Measurements from ENCODE around the gene MPHOSPH10. TPM values are rescaled to one million over a fixed set of nuclear protein-coding genes. Genes with fewer than 3 reads are reported as not detected.
"Not testable (repeated sequence)": the region's sequence is repeated elsewhere in the genome, so short reads cannot be mapped to it uniquely, and the experiment has no call there.

The MPHOSPH10 gene
- total and polyA plus RNA-seq, 2 donors from 2014 or later = 14.6 to 32.3 TPM

DNA sequence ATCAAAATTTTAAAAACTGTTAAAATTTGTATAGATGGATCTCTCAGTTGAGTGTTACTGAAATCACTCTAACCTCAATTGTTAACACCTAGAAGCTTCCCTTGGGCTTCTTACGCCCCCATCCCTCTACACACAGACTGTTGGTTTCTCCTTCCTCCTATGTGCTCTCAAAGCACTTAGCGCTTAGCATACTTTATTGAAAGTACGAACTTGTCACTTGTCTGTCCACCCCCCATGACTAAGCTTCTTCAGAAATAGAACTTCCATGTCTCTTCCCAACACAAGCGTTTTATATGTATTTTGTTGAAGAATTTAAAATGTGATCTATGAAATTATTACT is 441 bp downstream of the MPHOSPH10 start:
- Histone ChIP-seq H3K27me3 (ENCODE audit: control insufficient read depth, insufficient read depth, low read length) (no peaks in the 10 kb centered on the region), H3K36me3 (ENCODE audit: control insufficient read depth in 2 of 3, insufficient read depth in 3 of 3, low read length in 3 of 3) (peaks cover 2 to 7% (median 6%) of the 10 kb centered on the region in 3 donors), H3K4me1 (ENCODE audit: control insufficient read depth in 2 of 3, insufficient read depth in 2 of 3, low read depth in 1 of 3, low read length in 3 of 3) (peaks cover 0 to 15% (median 11%) of the 10 kb centered on the region in 3 donors), H3K27ac (ENCODE audit: low read depth in 2 of 2, low read length in 2 of 2) (no peak overlapping the region), H3K9ac (ENCODE audit: low read length in 3 of 3) (peak overlapping the region; percentile 89 to 94 (median 92)), H3K4me3 (ENCODE audit: low read length in 3 of 3) (peak overlapping the region; percentile 90 to 98 (median 96)), H3K9me3 (ENCODE audit: control insufficient read depth in 2 of 3, insufficient read depth in 1 of 3, low read length in 3 of 3) (no peaks in the 10 kb centered on the region)
- TF ChIP-seq, protein P1, sequence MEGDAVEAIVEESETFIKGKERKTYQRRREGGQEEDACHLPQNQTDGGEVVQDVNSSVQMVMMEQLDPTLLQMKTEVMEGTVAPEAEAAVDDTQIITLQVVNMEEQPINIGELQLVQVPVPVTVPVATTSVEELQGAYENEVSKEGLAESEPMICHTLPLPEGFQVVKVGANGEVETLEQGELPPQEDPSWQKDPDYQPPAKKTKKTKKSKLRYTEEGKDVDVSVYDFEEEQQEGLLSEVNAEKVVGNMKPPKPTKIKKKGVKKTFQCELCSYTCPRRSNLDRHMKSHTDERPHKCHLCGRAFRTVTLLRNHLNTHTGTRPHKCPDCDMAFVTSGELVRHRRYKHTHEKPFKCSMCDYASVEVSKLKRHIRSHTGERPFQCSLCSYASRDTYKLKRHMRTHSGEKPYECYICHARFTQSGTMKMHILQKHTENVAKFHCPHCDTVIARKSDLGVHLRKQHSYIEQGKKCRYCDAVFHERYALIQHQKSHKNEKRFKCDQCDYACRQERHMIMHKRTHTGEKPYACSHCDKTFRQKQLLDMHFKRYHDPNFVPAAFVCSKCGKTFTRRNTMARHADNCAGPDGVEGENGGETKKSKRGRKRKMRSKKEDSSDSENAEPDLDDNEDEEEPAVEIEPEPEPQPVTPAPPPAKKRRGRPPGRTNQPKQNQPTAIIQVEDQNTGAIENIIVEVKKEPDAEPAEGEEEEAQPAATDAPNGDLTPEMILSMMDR (IDR thresholded peaks at IDR 0.05; ENCODE audit: borderline replicate concordance, extremely low read depth, insufficient read depth) = no peak
- FAIRE-seq (no peak), DNase-seq (no peak)
- intact Hi-C loops (cut with DNase I) = no loop called here

DNA sequence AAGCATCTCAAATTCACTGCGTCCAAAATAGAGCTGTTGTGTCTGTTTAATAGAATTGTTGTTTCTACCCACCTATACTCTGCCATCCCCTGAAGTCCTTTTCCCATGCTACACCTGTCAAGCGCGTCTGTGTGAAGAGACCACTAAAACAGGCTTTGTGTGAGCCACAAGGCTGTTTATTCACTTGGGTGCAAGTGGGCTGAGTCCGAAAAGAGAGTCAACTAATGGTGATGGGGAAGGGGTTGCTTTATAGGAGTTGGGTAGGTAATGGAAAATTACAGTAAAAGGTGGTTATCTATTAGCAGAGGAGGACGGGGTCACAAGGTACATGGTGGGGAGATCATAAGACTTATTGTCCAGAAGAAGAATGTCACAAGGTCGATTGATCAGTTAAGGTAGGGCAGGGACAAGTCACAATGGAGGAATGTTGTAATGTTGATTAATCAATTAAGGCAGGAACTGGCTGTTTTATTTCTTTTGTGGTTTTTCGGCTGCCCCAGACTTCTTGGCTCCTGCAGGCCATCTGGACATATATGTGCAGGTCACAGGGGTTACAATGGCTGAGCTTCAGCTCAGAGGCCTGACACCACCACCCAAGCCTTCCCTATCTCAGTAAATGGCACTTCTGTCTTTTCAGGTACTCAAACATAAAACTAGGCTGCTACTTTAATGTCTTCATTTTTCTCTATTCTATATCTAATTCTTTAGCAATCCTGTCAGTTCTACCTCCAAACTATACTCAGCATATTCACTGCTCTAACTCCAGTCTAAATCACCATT is 1.1 kb downstream of the MPHOSPH10 start:
- DNase-seq = peak in 1 of 5 donors; percentile 0
- H3K36me3 ChIP-seq (ENCODE audit: control insufficient read depth in 2 of 3, insufficient read depth in 3 of 3, low read length in 3 of 3); H3K27ac ChIP-seq (ENCODE audit: low read depth in 2 of 2, low read length in 2 of 2); FAIRE-seq; intact Hi-C loops (cut with DNase I); H3K9me3 ChIP-seq (ENCODE audit: control insufficient read depth in 2 of 3, insufficient read depth in 1 of 3, low read length in 3 of 3); H3K27me3 ChIP-seq (ENCODE audit: control insufficient read depth, insufficient read depth, low read length): not testable (repeated sequence)
- H3K4me1 ChIP-seq (ENCODE audit: control insufficient read depth in 2 of 3, insufficient read depth in 2 of 3, low read depth in 1 of 3, low read length in 3 of 3) = peaks cover 0 to 15% (median 11%) of the 10 kb centered on the region in 3 donors
- H3K4me3 ChIP-seq (ENCODE audit: low read length in 3 of 3) = peak overlapping the region; percentile 90 to 98 (median 96)
- peak overlapping the region in 1 of 3 donors; percentile 94 for H3K9ac ChIP-seq (ENCODE audit: low read length in 3 of 3)

DNA sequence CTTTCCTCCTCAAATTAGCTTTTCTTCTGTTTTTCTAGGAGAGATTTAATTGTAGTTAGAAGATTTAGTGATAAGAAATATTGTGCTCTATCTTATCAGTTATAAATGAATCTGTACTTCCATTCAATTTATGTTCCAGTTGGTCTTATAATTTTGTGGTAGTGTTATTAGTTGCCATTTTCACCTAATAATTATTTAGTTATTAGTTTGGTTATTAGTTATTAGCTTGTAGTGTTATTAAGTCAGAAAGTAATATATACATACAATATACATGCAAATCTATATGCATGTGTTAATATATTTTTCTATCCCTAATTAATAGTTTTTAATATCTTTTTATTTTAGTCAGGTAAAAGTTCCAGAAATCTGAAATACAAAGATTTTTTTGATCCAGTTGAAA is 3.2 kb downstream of the MPHOSPH10 start:
- TF ChIP-seq, protein P1 (IDR thresholded peaks at IDR 0.05; ENCODE audit: borderline replicate concordance, extremely low read depth, insufficient read depth) = no peak
- no peak overlapping the region for H3K27ac ChIP-seq (ENCODE audit: low read depth in 2 of 2, low read length in 2 of 2)
- H3K4me3 ChIP-seq (ENCODE audit: low read length in 3 of 3) = no peak overlapping the region
- no peak for DNase-seq
- intact Hi-C loops (cut with DNase I) = no loop called here
- H3K9ac ChIP-seq (ENCODE audit: low read length in 3 of 3) = no peak overlapping the region
- FAIRE-seq = no peak
- H3K9me3 ChIP-seq (ENCODE audit: control insufficient read depth in 2 of 3, insufficient read depth in 1 of 3, low read length in 3 of 3) = no peaks in the 10 kb centered on the region
- peaks cover 0 to 15% (median 11%) of the 10 kb centered on the region in 3 donors for H3K4me1 ChIP-seq (ENCODE audit: control insufficient read depth in 2 of 3, insufficient read depth in 2 of 3, low read depth in 1 of 3, low read length in 3 of 3)
- H3K27me3 ChIP-seq (ENCODE audit: control insufficient read depth, insufficient read depth, low read length) = no peaks in the 10 kb centered on the region
- peaks cover 8 to 18% (median 8%) of the 10 kb centered on the region in 3 donors for H3K36me3 ChIP-seq (ENCODE audit: control insufficient read depth in 2 of 3, insufficient read depth in 3 of 3, low read length in 3 of 3)

DNA sequence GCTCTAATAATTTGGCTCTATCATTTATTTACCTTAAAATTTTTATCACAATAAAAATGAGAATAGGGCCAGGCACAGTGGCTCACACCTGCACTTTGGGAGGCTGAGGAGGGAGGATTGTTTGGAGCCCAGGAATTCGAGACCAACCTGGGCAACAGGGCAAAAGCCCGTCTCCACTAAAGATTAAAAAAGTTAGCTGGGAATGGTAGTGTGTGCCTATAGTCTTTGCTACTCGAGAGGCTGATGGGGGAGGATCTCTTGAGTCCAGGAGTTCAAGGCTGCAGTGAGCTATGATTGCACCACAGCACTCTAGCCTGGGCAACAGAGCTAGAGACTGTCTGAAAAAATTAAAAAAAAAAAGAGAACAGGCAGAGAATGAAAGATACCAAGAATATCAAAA is 5.7 kb downstream of the MPHOSPH10 start:
- Histone ChIP-seq H3K36me3 (ENCODE audit: control insufficient read depth in 2 of 3, insufficient read depth in 3 of 3, low read length in 3 of 3) (peaks cover 13 to 33% (median 20%) of the 10 kb centered on the region in 3 donors), H3K27me3 (ENCODE audit: control insufficient read depth, insufficient read depth, low read length) (no peaks in the 10 kb centered on the region), H3K9me3 (ENCODE audit: control insufficient read depth in 2 of 3, insufficient read depth in 1 of 3, low read length in 3 of 3) (no peaks in the 10 kb centered on the region), H3K9ac (ENCODE audit: low read length in 3 of 3) (no peak overlapping the region), H3K4me1 (ENCODE audit: control insufficient read depth in 2 of 3, insufficient read depth in 2 of 3, low read depth in 1 of 3, low read length in 3 of 3) (peaks cover 0 to 10% (median 6%) of the 10 kb centered on the region in 3 donors), H3K4me3 (ENCODE audit: low read length in 3 of 3) (no peak overlapping the region), H3K27ac (ENCODE audit: low read depth in 2 of 2, low read length in 2 of 2) (no peak overlapping the region)
- FAIRE-seq (no peak), DNase-seq (no peak)
- TF ChIP-seq, protein P1 (IDR thresholded peaks at IDR 0.05; ENCODE audit: borderline replicate concordance, extremely low read depth, insufficient read depth) = no peak
- intact Hi-C loops (cut with DNase I) = no loop called here
